Gastroesophageal sphincter (tissue), 3 donors: ENCODE data around the gene P2RX7.

Source experiments
- POLR2A ChIP-seq, 2 donors: fragments of 450-650 bp; IDR thresholded peaks; one replicate each; pipeline ENCODE4 v1.6.1; 2017; ENCODE audit warnings: antibody characterized with exemption in 2 of 2, mild to moderate bottlenecking in 2 of 2, moderate library complexity in 1 of 2
- TF ChIP-seq, protein P1 (sequence below), 4 experiments: fragments of 200-600 bp in 2 of 4; fragments of 450-650 bp in 2 of 4; sonication (generic) in 1 of 4; IDR thresholded peaks; one replicate each; pipeline ENCODE4 v1.5.1; 2017 to 2019; ENCODE audit warnings: antibody characterized with exemption in 4 of 4, mild to moderate bottlenecking in 2 of 4, moderate library complexity in 2 of 4

DNA sequence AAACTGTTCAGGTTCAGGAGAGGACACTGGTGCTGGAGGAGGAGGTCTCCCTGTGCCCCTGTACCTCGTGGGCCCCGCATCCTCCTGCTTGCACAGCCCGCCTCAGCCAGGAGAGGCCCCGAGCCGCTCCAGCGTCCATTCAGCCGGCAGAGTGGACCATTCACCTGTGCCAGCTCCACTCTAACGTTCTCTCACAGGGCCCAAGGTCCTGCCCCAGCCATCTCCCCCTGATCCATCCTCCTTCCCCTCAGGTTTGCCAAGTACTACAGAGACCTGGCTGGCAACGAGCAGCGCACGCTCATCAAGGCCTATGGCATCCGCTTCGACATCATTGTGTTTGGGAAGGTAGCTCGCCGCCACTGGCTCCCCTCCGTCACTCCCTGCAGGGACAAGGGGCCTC is 99.5 kb downstream of the P2RX7 start:
- TF ChIP-seq POLR2A (IDR thresholded peaks at IDR 0.05) = no peak
- TF ChIP-seq, protein P1, sequence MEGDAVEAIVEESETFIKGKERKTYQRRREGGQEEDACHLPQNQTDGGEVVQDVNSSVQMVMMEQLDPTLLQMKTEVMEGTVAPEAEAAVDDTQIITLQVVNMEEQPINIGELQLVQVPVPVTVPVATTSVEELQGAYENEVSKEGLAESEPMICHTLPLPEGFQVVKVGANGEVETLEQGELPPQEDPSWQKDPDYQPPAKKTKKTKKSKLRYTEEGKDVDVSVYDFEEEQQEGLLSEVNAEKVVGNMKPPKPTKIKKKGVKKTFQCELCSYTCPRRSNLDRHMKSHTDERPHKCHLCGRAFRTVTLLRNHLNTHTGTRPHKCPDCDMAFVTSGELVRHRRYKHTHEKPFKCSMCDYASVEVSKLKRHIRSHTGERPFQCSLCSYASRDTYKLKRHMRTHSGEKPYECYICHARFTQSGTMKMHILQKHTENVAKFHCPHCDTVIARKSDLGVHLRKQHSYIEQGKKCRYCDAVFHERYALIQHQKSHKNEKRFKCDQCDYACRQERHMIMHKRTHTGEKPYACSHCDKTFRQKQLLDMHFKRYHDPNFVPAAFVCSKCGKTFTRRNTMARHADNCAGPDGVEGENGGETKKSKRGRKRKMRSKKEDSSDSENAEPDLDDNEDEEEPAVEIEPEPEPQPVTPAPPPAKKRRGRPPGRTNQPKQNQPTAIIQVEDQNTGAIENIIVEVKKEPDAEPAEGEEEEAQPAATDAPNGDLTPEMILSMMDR (IDR thresholded peaks at IDR 0.05) = no peak
